ENCODE results near the gene NBEA.

- TF ChIP-seq GABPA (IDR thresholded peaks at IDR 0.05; ENCODE audit: low read depth) (no peak), CTCF (IDR thresholded peaks at IDR 0.05; ENCODE audit: insufficient read depth, low read length) (no peak), REST (IDR thresholded peaks at IDR 0.05; ENCODE audit: insufficient replicate concordance, low read depth) (no peak), POLR2AphosphoS5 (IDR thresholded peaks at IDR 0.05; ENCODE audit: low read depth) (no peak), SPI1 (IDR thresholded peaks at IDR 0.05; ENCODE audit: borderline replicate concordance, low read depth) (no peak)
Observed at GRCh38 chr13:35684432-35684831, 742.4 kb downstream of the NBEA start.
